HepG2 (cell line): ENCODE data around the gene AJUBA. TPM values are rescaled to one million over a fixed set of nuclear protein-coding genes. Genes with fewer than 3 reads are reported as not detected.

Experiments
- ARHGAP35 ChIP-seq: sonication (generic); formaldehyde crosslinking; IDR thresholded peaks from 2 replicates; pipeline ENCODE4 v1.9.0; 2022; ENCODE audit warnings: mild to moderate bottlenecking, inconsistent platforms, moderate library complexity, missing genetic modification reagents, borderline replicate concordance
- EP300 ChIP-seq, 3 experiments: sonication (generic) in 1 of 3; formaldehyde crosslinking in 1 of 3; IDR thresholded peaks; 2 replicates each; pipeline versions ENCODE4 v1.5.1 to v1.6.1; 2011 to 2020; ENCODE audit warnings: low read depth in 2 of 3, low read length in 2 of 3, borderline replicate concordance in 1 of 3, improper control_type of control experiment in 1 of 3, mild to moderate bottlenecking in 1 of 3, missing genetic modification reagents in 1 of 3, moderate library complexity in 1 of 3
- NR2F6 ChIP-seq, 2 experiments: IDR thresholded peaks; 2 replicates each; pipeline ENCODE4 v1.6.1; 2016; ENCODE audit warnings: antibody characterized with exemption in 1 of 2, mild to moderate bottlenecking in 1 of 2
- SP5 ChIP-seq: IDR thresholded peaks from 2 replicates; pipeline ENCODE4 v1.6.1; 2016; ENCODE audit warnings: low read depth, borderline replicate concordance
- TCF7 ChIP-seq: sonication (generic); IDR thresholded peaks from 2 replicates; pipeline ENCODE4 v1.6.1; 2016; ENCODE audit warnings: antibody characterized with exemption, low read depth
- TMF1 ChIP-seq: sonication (generic); formaldehyde crosslinking; IDR thresholded peaks from 2 replicates; pipeline ENCODE4 v1.8.1; 2022; ENCODE audit warnings: low read depth, missing genetic modification reagents
- TP53 ChIP-seq: sonication (generic); formaldehyde crosslinking; conservative IDR thresholded peaks from 2 replicates; pipeline ENCODE4 v1.4.0; 2020; ENCODE audit warnings: missing genetic modification reagents
- XBP1 ChIP-seq: sonication (generic); formaldehyde crosslinking; IDR thresholded peaks from 2 replicates; pipeline ENCODE4 v1.5.0; 2020; ENCODE audit warnings: missing genetic modification reagents
- ZBTB38 ChIP-seq: sonication (generic); formaldehyde crosslinking; IDR thresholded peaks from 2 replicates; pipeline ENCODE4 v1.5.1; 2020; ENCODE audit warnings: mild to moderate bottlenecking, missing genetic modification reagents
- ZNF235 ChIP-seq: sonication (generic); formaldehyde crosslinking; IDR thresholded peaks from 2 replicates; pipeline ENCODE4 v1.8.1; 2023; ENCODE audit warnings: mild to moderate bottlenecking, missing genetic modification reagents, borderline replicate concordance
- ZNF446 ChIP-seq: sonication (generic); formaldehyde crosslinking; IDR thresholded peaks from 2 replicates; pipeline ENCODE4 v1.5.0; 2020; ENCODE audit warnings: mild to moderate bottlenecking, missing genetic modification reagents
- ZNF768 ChIP-seq: sonication (generic); formaldehyde crosslinking; IDR thresholded peaks from 2 replicates; pipeline ENCODE4 v1.4.0; 2020; ENCODE audit warnings: missing genetic modification reagents
- ZSCAN25 ChIP-seq: sonication (generic); formaldehyde crosslinking; IDR thresholded peaks from 2 replicates; pipeline ENCODE4 v1.8.0; 2022; ENCODE audit warnings: mild to moderate bottlenecking, missing genetic modification reagents
- ZSCAN9 ChIP-seq: IDR thresholded peaks from 2 replicates; pipeline ENCODE4 v1.6.1; 2016; ENCODE audit warnings: borderline replicate concordance
- polyA plus RNA-seq, 8 experiments: library from polyadenylated mRNA; depleted of rRNA in 3 of 8; stranded (reverse) in 7 of 8; unstranded in 1 of 8; fragments of >200 nt; fragmentation: Illumina TruSeq in 4 of 8; extraction: Trizol in 4 of 8; gene quantifications; 2 replicates each; pipeline versions ENCODE4 v1.2.1 to v1.2.3, GENCODE V29; 2011 to 2016; ENCODE audit warnings: low read depth in 4 of 8, missing spikeins in 1 of 8, mixed read lengths in 1 of 8; ENCODE audit not compliant: insufficient read depth in 1 of 8
- total RNA-seq, 5 experiments: library from RNA; depleted of rRNA; stranded (reverse); fragments of >200 nt; fragmentation: Illumina TruSeq; extraction: Trizol; gene quantifications; 2 replicates each; pipeline ENCODE4 v1.2.3, GENCODE V29; 2016; ENCODE audit warnings: low read depth in 1 of 5
- TF ChIP-seq, protein P1 (sequence below): sonication (generic); formaldehyde crosslinking; IDR thresholded peaks from 2 replicates; pipeline ENCODE4 v1.4.0; 2020; ENCODE audit warnings: missing genetic modification reagents
- TF ChIP-seq, protein P2 (sequence below): sonication (generic); formaldehyde crosslinking; IDR thresholded peaks from 2 replicates; pipeline ENCODE4 v1.9.0; 2021; ENCODE audit warnings: mild to moderate bottlenecking, missing genetic modification reagents
- TF ChIP-seq, protein P3 (sequence below): sonication (generic); formaldehyde crosslinking; conservative IDR thresholded peaks from 2 replicates; pipeline ENCODE4 v1.8.0; 2022; ENCODE audit warnings: mild to moderate bottlenecking, moderate library complexity, missing genetic modification reagents

AJUBA gene
- total and polyA plus RNA-seq, 2 of the 13 experiments (the other 11 are each of a cell fraction or from before 2014, with no cell fraction given): 157 to 241 TPM

DNA sequence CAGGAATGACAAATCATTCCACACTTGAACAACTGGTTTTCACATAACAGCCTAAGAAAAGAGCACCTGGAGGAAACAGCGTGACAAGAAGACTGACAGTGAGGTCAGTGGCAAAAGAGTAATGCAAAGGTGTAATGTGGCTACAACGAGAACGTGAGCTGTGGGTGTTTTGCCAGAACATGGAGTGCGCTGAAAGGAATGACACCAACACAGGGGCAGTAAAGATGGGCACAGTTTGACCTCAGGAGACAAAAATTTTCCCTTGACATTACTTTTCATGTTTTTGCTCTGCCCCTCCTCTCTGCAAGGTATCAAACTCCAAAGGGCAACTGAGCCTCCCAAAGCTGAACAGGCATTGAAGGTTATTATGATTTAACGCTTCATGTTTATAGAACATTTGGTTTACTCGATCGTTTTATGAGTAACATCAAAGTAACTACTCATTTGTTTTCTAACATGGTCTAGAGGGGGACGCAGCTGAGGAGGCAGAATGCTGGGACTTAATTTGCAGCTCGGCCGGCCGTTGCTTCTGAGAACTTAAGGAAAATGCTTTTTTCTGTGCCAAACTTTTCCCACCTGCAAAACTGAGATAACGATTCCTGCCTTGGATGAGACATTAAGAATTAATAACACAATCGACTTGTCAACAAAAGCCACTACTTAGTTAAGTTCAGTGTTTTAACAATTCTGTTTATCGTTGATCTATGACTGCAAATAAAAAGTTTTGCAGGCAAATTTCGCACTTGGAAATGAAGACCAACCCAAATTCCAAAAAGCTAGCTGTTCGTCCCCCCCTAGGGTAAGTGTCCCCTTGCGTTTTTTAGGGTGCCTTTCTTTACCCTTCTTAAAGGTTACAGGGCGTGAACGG is 26.4 kb downstream of the AJUBA start (continued):
- TF ChIP-seq, protein P1, sequence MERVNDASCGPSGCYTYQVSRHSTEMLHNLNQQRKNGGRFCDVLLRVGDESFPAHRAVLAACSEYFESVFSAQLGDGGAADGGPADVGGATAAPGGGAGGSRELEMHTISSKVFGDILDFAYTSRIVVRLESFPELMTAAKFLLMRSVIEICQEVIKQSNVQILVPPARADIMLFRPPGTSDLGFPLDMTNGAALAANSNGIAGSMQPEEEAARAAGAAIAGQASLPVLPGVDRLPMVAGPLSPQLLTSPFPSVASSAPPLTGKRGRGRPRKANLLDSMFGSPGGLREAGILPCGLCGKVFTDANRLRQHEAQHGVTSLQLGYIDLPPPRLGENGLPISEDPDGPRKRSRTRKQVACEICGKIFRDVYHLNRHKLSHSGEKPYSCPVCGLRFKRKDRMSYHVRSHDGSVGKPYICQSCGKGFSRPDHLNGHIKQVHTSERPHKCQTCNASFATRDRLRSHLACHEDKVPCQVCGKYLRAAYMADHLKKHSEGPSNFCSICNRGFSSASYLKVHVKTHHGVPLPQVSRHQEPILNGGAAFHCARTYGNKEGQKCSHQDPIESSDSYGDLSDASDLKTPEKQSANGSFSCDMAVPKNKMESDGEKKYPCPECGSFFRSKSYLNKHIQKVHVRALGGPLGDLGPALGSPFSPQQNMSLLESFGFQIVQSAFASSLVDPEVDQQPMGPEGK (CRISPR knock-in tag): peak; percentile 34; the same call in 1 of the 2 replicates
- TF ChIP-seq, protein P2, sequence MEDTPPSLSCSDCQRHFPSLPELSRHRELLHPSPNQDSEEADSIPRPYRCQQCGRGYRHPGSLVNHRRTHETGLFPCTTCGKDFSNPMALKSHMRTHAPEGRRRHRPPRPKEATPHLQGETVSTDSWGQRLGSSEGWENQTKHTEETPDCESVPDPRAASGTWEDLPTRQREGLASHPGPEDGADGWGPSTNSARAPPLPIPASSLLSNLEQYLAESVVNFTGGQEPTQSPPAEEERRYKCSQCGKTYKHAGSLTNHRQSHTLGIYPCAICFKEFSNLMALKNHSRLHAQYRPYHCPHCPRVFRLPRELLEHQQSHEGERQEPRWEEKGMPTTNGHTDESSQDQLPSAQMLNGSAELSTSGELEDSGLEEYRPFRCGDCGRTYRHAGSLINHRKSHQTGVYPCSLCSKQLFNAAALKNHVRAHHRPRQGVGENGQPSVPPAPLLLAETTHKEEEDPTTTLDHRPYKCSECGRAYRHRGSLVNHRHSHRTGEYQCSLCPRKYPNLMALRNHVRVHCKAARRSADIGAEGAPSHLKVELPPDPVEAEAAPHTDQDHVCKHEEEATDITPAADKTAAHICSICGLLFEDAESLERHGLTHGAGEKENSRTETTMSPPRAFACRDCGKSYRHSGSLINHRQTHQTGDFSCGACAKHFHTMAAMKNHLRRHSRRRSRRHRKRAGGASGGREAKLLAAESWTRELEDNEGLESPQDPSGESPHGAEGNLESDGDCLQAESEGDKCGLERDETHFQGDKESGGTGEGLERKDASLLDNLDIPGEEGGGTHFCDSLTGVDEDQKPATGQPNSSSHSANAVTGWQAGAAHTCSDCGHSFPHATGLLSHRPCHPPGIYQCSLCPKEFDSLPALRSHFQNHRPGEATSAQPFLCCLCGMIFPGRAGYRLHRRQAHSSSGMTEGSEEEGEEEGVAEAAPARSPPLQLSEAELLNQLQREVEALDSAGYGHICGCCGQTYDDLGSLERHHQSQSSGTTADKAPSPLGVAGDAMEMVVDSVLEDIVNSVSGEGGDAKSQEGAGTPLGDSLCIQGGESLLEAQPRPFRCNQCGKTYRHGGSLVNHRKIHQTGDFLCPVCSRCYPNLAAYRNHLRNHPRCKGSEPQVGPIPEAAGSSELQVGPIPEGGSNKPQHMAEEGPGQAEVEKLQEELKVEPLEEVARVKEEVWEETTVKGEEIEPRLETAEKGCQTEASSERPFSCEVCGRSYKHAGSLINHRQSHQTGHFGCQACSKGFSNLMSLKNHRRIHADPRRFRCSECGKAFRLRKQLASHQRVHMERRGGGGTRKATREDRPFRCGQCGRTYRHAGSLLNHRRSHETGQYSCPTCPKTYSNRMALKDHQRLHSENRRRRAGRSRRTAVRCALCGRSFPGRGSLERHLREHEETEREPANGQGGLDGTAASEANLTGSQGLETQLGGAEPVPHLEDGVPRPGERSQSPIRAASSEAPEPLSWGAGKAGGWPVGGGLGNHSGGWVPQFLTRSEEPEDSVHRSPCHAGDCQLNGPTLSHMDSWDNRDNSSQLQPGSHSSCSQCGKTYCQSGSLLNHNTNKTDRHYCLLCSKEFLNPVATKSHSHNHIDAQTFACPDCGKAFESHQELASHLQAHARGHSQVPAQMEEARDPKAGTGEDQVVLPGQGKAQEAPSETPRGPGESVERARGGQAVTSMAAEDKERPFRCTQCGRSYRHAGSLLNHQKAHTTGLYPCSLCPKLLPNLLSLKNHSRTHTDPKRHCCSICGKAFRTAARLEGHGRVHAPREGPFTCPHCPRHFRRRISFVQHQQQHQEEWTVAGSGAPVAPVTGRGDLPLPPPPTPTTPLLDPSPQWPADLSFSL (CRISPR knock-in tag): no peak
- TF ChIP-seq ZSCAN25 (CRISPR knock-in tag) (0 out of 2 replicates have a peak, but pooled peaks have one; percentile 22), TCF7 (peak; percentile 8; the same call in 1 of the 2 replicates), TMF1 (CRISPR knock-in tag) (no peak), ZBTB38 (CRISPR knock-in tag) (no peak), ZNF235 (no peak), ZNF768 (no peak), EP300 (IDR thresholded peaks at IDR 0.05; ENCODE audit: low read depth in 2 of 2, low read length in 2 of 2) (peak in 1 of 2 experiments; percentile 25; a peak in 1 of 4 replicates), EP300 (CRISPR knock-in tag; IDR thresholded peaks at IDR 0.05; ENCODE audit: borderline replicate concordance) (no peak), ARHGAP35 (0 out of 2 replicates have a peak, but pooled peaks have one; percentile 5), ZNF446 (CRISPR knock-in tag) (no peak), XBP1 (CRISPR knock-in tag) (no peak), SP5 (no peak), TP53 (no peak), ZSCAN9 (CRISPR knock-in tag) (no peak), NR2F6 (IDR thresholded peaks at IDR 0.05) (no peak), NR2F6 (CRISPR knock-in tag; IDR thresholded peaks at IDR 0.05) (peak; percentile 32; the same call in 1 of the 2 replicates)
- TF ChIP-seq, protein P3, sequence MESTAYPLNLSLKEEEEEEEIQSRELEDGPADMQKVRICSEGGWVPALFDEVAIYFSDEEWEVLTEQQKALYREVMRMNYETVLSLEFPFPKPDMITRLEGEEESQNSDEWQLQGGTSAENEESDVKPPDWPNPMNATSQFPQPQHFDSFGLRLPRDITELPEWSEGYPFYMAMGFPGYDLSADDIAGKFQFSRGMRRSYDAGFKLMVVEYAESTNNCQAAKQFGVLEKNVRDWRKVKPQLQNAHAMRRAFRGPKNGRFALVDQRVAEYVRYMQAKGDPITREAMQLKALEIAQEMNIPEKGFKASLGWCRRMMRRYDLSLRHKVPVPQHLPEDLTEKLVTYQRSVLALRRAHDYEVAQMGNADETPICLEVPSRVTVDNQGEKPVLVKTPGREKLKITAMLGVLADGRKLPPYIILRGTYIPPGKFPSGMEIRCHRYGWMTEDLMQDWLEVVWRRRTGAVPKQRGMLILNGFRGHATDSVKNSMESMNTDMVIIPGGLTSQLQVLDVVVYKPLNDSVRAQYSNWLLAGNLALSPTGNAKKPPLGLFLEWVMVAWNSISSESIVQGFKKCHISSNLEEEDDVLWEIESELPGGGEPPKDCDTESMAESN (CRISPR knock-in tag): no peak
